ENCODE data around the gene PISD. TPM values are rescaled to one million over a fixed set of nuclear protein-coding genes. Genes with fewer than 3 reads are reported as not detected.

The PISD gene
- total RNA-seq, 1 donor from 2014 or later: 51.2 TPM

DNA sequence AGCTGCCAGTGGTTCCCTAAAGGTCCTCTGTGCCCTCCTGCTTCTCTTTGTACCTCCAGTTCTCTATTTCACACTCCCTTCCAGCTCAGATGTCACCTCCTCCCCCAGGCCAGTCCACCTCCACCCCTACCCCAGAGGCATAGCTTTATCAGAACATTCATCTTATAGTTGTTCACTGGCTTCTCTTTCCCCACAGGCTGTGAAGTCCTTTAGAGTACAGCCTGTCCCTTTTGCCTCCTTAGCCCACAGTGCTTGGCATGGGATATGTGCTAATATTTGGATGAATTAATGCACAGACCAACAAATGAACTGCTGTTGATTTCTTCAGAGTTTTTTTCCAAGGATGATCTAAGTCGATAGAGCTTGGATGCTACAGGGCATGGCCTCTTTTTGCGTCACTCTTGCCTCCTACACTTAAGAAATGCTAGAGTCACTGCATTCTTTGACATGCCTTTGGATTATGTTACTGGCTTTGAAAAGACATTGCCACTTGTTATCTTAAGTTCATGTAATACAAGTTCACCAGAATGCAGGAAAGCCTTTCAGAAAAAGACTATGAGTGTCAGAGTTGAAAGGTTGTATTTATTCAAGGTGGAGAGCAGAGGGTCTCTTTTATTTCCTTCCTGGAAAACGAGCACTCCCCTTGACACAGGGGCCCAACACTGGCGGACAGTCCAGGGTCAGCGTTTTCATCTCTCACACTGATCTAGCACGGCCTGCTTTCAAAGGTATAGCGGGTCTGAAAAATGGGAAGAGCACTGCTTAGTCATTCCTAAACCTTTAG lies 75.7 kb downstream of the PISD start:
- H3K4me3 ChIP-seq: no peak overlapping the region
- H3K4me1 ChIP-seq: peaks cover 22% of the 10 kb centered on the region
- peak; percentile 86 for ATAC-seq
- H3K27ac ChIP-seq: peak overlapping the region; percentile 65
- no peak for DNase-seq
- TF ChIP-seq, protein P1, sequence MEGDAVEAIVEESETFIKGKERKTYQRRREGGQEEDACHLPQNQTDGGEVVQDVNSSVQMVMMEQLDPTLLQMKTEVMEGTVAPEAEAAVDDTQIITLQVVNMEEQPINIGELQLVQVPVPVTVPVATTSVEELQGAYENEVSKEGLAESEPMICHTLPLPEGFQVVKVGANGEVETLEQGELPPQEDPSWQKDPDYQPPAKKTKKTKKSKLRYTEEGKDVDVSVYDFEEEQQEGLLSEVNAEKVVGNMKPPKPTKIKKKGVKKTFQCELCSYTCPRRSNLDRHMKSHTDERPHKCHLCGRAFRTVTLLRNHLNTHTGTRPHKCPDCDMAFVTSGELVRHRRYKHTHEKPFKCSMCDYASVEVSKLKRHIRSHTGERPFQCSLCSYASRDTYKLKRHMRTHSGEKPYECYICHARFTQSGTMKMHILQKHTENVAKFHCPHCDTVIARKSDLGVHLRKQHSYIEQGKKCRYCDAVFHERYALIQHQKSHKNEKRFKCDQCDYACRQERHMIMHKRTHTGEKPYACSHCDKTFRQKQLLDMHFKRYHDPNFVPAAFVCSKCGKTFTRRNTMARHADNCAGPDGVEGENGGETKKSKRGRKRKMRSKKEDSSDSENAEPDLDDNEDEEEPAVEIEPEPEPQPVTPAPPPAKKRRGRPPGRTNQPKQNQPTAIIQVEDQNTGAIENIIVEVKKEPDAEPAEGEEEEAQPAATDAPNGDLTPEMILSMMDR (IDR thresholded peaks at IDR 0.05): no peak
- intact Hi-C loops (cut with DNase I): no loop called here
- no peaks in the 10 kb centered on the region for H3K9me3 ChIP-seq
- H3K27me3 ChIP-seq: no peaks in the 10 kb centered on the region
- peaks cover 24% of the 10 kb centered on the region for H3K36me3 ChIP-seq

GRCh38 chr22:31585161-31585859 lies 76.7 kb downstream of the PISD start:
- H3K9me3 ChIP-seq: no peaks in the 10 kb centered on the region
- H3K27ac ChIP-seq: peak overlapping the region; percentile 65
- H3K4me1 ChIP-seq: peaks cover 22% of the 10 kb centered on the region
- H3K36me3 ChIP-seq: peaks cover 24% of the 10 kb centered on the region
- H3K4me3 ChIP-seq: no peak overlapping the region
- H3K27me3 ChIP-seq: no peaks in the 10 kb centered on the region
- TF ChIP-seq, protein P1 (IDR thresholded peaks at IDR 0.05): no peak
- ATAC-seq (peak; percentile 74), DNase-seq (no peak)
- intact Hi-C loops (cut with DNase I): no loop called here

DNA sequence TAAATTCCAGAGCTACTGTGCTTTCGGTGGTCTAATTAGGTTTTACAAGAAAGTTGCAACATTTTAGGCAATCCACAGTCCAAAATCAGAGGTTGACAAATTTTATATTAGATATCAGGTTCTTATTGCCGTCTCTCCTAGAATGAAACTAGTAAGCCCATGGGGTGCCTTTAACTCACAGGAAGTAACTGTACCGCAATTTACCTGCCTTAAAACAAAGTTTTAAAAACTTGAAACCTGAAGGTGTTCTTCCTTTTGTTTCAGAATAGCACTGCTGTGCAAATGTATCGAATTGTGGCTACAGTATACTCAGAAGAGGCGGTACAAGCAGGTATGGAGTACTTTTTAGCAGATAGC lies 77.2 kb downstream of the PISD start:
- Histone ChIP-seq H3K4me3 (no peak overlapping the region), H3K9me3 (no peaks in the 10 kb centered on the region), H3K4me1 (peaks cover 22% of the 10 kb centered on the region), H3K36me3 (peaks cover 24% of the 10 kb centered on the region), H3K27me3 (no peaks in the 10 kb centered on the region), H3K27ac (peak overlapping the region; percentile 65)
- intact Hi-C loops (cut with DNase I): no loop called here
- ATAC-seq: no peak
- TF ChIP-seq, protein P1 (IDR thresholded peaks at IDR 0.05): no peak
- no peak for DNase-seq

DNA sequence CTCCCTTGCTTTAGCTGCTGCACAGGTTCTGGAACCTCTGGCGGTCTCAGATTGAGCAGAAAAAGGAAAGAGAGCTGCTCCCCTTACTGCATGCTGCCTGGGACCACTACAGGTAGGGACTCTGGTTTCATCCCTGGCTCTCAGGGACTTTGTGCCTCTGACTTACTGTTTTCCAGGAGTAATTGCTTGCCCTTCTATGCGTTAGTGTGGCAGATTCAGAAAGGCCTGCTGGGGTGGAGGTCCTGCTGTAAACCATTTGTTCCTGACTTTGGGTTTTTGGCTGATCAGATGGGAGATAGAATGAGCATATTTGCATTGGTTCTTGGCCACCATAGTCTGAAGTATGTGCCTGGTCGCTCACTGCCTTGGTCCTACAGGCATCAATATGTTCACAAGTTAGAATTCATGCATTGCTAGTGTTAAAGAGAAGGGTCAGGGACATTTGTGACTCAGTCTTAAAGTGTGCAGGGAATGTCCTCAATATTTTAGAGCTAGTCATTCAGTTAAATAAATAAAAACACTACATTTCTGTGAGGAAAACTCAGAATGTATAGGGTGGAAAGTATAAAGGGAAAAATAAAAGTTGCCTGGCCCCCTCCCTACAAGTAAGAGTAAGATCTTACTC lies 78.0 kb downstream of the PISD start:
- no peaks in the 10 kb centered on the region for H3K9me3 ChIP-seq
- DNase-seq (no peak), ATAC-seq (no peak)
- H3K27ac ChIP-seq: no peak overlapping the region
- peaks cover 20% of the 10 kb centered on the region for H3K36me3 ChIP-seq
- TF ChIP-seq, protein P1 (IDR thresholded peaks at IDR 0.05): no peak
- H3K4me3 ChIP-seq: no peak overlapping the region
- H3K4me1 ChIP-seq: peaks cover 22% of the 10 kb centered on the region
- no peaks in the 10 kb centered on the region for H3K27me3 ChIP-seq
- intact Hi-C loops (cut with DNase I): no loop called here

GRCh38 chr22:31579835-31580242 lies 82.2 kb downstream of the PISD start:
- no peak overlapping the region for H3K27ac ChIP-seq
- H3K9me3 ChIP-seq: no peaks in the 10 kb centered on the region
- H3K27me3 ChIP-seq: no peaks in the 10 kb centered on the region
- no peak for DNase-seq
- H3K4me1 ChIP-seq: peaks cover 5% of the 10 kb centered on the region
- no peak for ATAC-seq
- TF ChIP-seq, protein P1 (IDR thresholded peaks at IDR 0.05): no peak
- H3K4me3 ChIP-seq: no peak overlapping the region
- intact Hi-C loops (cut with DNase I): no loop called here
- H3K36me3 ChIP-seq: peaks cover 13% of the 10 kb centered on the region
